ENCODE data around the gene ZNF474. TPM values are rescaled to one million over a fixed set of nuclear protein-coding genes. Genes with fewer than 3 reads are reported as not detected.

Gene ZNF474
- total RNA-seq, 2 donors from 2014 or later = 0.31 TPM; not detected in 1

GRCh38 chr5:122102825-122103224, 26.5 kb upstream of the ZNF474 start:
- Mint-ChIP-seq H3K4me1 (peaks cover 7% of the 10 kb centered on the region), H3K9me3 (no peaks in the 10 kb centered on the region), H3K36me3 (ENCODE audit: low read depth) (no peaks in the 10 kb centered on the region), H3K27me3 (ENCODE audit: insufficient read depth) (peaks cover 4% of the 10 kb centered on the region), H3K27ac (no peak overlapping the region), H3K4me3 (no peak overlapping the region)
- no peak overlapping the region for H3K4me3 ChIP-seq (ENCODE audit: low read length)
- 86% methylated on average over 1 of the region's 1 CpG; no CpG with 5 or more reads in 1 of the 2 experiments for WGBS, 2 experiments (ENCODE audit: insufficient coverage in 1 of 2, insufficient read length in 1 of 2)
- H3K9ac ChIP-seq (ENCODE audit: extremely low read depth, low read length, poor library complexity, severe bottlenecking) = no peak overlapping the region
- no peak for DNase-seq
- H3K4me1 ChIP-seq (ENCODE audit: control insufficient read depth, insufficient read depth, low read length) = no peaks in the 10 kb centered on the region
- TF ChIP-seq CTCF (conservative IDR thresholded peaks at IDR 0.05) = no peak
- H3K27me3 ChIP-seq (ENCODE audit: control insufficient read depth, insufficient read depth, low read length, poor library complexity, severe bottlenecking) = no peaks in the 10 kb centered on the region
- no peak overlapping the region for H3K27ac ChIP-seq (ENCODE audit: low read depth, low read length)
- no peaks in the 10 kb centered on the region for H3K9me3 ChIP-seq (ENCODE audit: control insufficient read depth, low read length)
- no peaks in the 10 kb centered on the region for H3K36me3 ChIP-seq (ENCODE audit: control insufficient read depth, insufficient read depth, low read length)

GRCh38 chr5:122105909-122106308, 23.4 kb upstream of the ZNF474 start:
- TF ChIP-seq CTCF (conservative IDR thresholded peaks at IDR 0.05) = no peak
- 95 to 100% methylated on average over 1 to 2 of the region's 2 CpGs for WGBS, 2 experiments (ENCODE audit: insufficient coverage in 1 of 2, insufficient read length in 1 of 2)
- H3K27me3 Mint-ChIP-seq (ENCODE audit: insufficient read depth) = peaks cover 4% of the 10 kb centered on the region

GRCh38 chr5:122107016-122107415, 22.3 kb upstream of the ZNF474 start:
- H3K4me1 Mint-ChIP-seq = peaks cover 16% of the 10 kb centered on the region
- Histone ChIP-seq H3K4me3 (ENCODE audit: low read length) (no peak overlapping the region), H3K9me3 (ENCODE audit: control insufficient read depth, low read length) (no peaks in the 10 kb centered on the region), H3K27ac (ENCODE audit: low read depth, low read length) (no peak overlapping the region), H3K4me1 (ENCODE audit: control insufficient read depth, insufficient read depth, low read length) (peaks cover 3% of the 10 kb centered on the region), H3K9ac (ENCODE audit: extremely low read depth, low read length, poor library complexity, severe bottlenecking) (no peak overlapping the region), H3K36me3 (ENCODE audit: control insufficient read depth, insufficient read depth, low read length) (no peaks in the 10 kb centered on the region), H3K27me3 (ENCODE audit: control insufficient read depth, insufficient read depth, low read length, poor library complexity, severe bottlenecking) (no peaks in the 10 kb centered on the region)
- TF ChIP-seq CTCF (conservative IDR thresholded peaks at IDR 0.05) = no peak
- H3K27me3 Mint-ChIP-seq (ENCODE audit: insufficient read depth) = peaks cover 4% of the 10 kb centered on the region
- no peak overlapping the region for H3K27ac Mint-ChIP-seq
- no peak overlapping the region for H3K4me3 Mint-ChIP-seq
- H3K9me3 Mint-ChIP-seq = no peaks in the 10 kb centered on the region
- 89 to 93% methylated on average over 2 to 4 of the region's 4 CpGs for WGBS, 2 experiments (ENCODE audit: insufficient coverage in 1 of 2, insufficient read length in 1 of 2)
- H3K36me3 Mint-ChIP-seq (ENCODE audit: low read depth) = no peaks in the 10 kb centered on the region
- no peak for DNase-seq

More at GRCh38 chr5:122105909-122106308, 23.4 kb upstream of the ZNF474 start:
- H3K4me1 Mint-ChIP-seq = peaks cover 6% of the 10 kb centered on the region
- no peak overlapping the region for H3K4me3 ChIP-seq (ENCODE audit: low read length)
- H3K27ac ChIP-seq (ENCODE audit: low read depth, low read length) = no peak overlapping the region
- H3K27ac Mint-ChIP-seq = no peak overlapping the region
- H3K4me1 ChIP-seq (ENCODE audit: control insufficient read depth, insufficient read depth, low read length) = no peaks in the 10 kb centered on the region
- no peak overlapping the region for H3K9ac ChIP-seq (ENCODE audit: extremely low read depth, low read length, poor library complexity, severe bottlenecking)
- H3K36me3 Mint-ChIP-seq (ENCODE audit: low read depth) = no peaks in the 10 kb centered on the region
- no peaks in the 10 kb centered on the region for H3K36me3 ChIP-seq (ENCODE audit: control insufficient read depth, insufficient read depth, low read length)
- no peaks in the 10 kb centered on the region for H3K9me3 ChIP-seq (ENCODE audit: control insufficient read depth, low read length)
- no peaks in the 10 kb centered on the region for H3K9me3 Mint-ChIP-seq
- DNase-seq = no peak
- H3K27me3 ChIP-seq (ENCODE audit: control insufficient read depth, insufficient read depth, low read length, poor library complexity, severe bottlenecking) = no peaks in the 10 kb centered on the region
- H3K4me3 Mint-ChIP-seq = no peak overlapping the region

Measured in endodermal cell (in vitro differentiated cells).